Hematopoietic multipotent progenitor cell treated with erythropoietin and hydrocortisone succinate and interleukin-3 and kit ligand, for 17 days (in vitro differentiated cells): ENCODE results near the gene ZNF579.
A peak's percentile ranks its signal among the peaks of the same experiment; 100 is the strongest.

Experiments
- DNase-seq: peaks from one replicate; pipeline ENCODE4 v3.0.0-alpha.2; 2015; ENCODE audit warnings: low spot score

ZNF579 gene

GRCh38 chr19:55611983-55612645 lies 31.5 kb upstream of the ZNF579 start:
- no peak for DNase-seq

DNA sequence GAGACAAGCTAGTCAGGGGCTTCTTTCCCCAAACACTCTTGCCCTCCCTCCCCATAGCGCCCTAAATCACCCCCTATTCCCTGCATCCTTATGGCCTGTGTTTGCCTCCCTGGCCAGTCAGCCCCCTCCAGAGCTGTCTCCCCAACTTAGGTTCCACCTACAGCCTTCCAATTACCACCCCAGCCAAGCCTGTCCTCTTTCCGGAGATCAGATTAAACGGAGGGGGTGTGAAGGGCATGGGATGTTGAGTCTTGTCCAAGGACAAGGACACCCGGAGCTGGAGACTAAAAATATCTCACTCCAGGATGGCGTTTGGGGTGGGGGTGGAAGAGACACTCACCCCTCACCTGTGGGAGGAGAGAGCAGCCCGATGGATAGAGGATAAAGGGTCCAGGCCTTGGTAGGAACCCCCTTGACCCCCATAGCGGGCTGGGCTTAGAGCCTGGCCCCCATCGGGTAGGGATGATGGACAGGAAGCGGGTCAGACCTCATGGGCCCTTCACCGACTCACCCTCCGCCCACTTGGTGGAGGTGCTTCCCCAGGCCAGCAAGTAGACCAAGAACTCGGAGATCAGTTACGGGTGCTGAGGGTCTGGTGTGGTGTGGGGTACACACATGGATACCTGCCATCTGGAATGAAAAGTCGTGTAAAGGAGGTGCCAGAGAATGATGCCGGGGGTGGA lies 30.8 kb upstream of the ZNF579 start:
- DNase-seq, result no peak

DNA sequence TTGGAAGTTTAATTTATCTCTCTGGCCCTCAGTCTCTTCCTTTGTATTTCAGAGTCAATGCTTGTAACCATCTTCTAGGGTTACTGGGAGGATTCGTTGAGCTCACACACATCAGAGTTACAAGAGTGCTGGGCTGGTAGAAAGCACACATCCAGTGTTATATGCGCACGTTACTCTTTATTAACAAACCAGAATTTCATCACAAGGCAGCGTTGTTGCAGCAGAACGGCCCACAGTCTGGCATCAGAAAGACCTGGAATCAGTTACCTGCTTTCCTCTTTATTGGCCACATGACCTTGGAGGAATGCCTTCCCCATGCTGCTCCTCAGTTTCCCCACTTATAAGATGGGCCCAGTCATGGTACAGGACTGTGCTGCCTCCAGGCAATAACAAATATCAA lies 28.7 kb upstream of the ZNF579 start:
- DNase-seq, result no peak

- no peak for DNase-seq
These were observed 26.2 kb upstream of the ZNF579 start for GRCh38 chr19:55606817-55607216.

- no peak for DNase-seq
These were observed 25.8 kb upstream of the ZNF579 start for GRCh38 chr19:55606471-55606787.

- DNase-seq, result peak; percentile 55
These were observed 25.2 kb upstream of the ZNF579 start, which contains the start of gene ZNF865 for GRCh38 chr19:55605637-55606470. Gene ZNF865, plus strand, starts transcription at chr19:55605647. Its CDS starts 7,972 bp downstream, at chr19:55613619.

DNA sequence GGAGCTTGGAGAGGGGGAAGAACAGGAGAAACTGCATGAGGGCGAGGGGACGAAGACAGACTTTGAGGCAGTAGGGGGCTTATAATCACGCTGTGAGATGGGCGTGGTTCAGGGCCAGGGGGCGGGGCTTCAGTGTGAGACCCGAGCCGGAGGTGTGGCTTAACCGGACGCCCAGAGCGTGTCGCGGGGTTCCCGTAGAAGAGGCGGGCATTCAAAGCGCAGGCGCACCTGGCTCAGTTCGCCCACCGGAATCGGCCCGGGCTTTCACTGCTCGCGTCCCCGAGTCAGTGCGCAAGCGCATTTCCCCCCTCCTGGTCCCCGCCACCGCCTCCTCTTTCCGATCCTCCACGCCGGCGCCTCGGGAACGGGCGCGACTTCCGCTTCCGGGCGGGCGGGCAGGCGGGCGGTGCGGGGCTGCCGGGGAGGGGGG lies 24.6 kb upstream of the ZNF579 start:
- DNase-seq, result peak; percentile 85

- peak; percentile 21 for DNase-seq
These were observed 23.1 kb upstream of the ZNF579 start for GRCh38 chr19:55603581-55604292.

- DNase-seq, result no peak
These were observed 22.5 kb upstream of the ZNF579 start for GRCh38 chr19:55603115-55603514.

DNA sequence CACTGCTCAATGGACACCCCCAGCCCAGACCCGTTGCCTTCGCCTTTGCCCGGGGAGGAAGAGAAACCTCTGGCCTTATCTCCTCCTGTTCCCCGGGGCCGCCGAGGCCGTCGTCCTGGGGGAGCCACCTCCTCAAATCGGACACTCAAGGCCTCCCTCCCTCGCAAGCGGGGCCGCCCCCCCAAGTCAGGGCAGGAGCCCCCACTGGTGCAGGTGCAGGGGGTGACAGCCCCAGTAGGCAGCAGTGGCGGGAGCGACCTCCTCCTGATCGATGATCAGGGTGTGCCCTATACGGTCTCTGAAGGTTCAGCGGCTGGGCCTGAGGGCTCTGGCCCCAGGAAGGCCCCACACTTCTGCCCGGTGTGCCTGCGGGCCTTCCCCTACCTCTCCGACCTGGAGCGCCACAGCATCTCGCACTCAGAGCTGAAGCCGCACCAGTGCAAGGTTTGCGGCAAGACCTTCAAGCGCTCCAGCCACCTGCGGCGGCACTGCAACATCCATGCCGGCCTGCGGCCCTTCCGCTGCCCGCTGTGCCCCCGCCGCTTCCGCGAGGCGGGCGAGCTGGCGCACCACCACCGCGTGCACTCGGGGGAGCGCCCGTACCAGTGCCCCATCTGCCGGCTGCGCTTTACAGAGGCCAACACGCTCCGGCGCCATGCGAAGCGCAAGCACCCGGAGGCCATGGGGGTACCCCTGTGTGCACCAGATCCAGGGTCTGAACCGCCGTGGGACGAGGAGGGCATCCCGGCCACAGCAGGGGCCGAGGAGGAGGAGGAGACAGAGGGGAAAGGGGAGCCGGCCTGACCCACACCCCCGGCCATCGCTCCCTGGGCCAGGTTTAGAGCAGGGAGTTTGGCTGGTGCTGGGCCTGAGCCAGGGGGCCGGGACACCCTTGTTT lies 21.7 kb upstream of the ZNF579 start:
- DNase-seq, result no peak

DNA sequence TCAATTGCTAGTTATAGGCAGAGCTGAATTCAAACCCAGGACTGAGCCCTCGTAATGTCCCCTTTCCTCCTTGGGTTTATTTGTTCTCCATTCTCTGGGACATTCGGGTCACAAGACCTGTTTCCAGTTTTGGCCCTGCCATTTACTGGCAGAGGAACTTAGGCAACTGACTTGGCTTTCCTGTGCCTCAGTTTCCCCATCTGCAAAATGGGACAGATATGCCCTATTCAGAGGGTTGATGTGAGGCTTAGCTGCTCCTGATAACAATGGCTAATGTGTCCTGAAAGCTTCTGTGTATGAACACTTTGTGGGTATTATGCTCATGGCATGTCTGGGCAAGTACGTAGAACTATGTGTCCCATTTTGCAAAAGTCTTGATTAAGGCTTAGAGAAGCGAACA lies 20.4 kb upstream of the ZNF579 start:
- peak; percentile 15 for DNase-seq

DNA sequence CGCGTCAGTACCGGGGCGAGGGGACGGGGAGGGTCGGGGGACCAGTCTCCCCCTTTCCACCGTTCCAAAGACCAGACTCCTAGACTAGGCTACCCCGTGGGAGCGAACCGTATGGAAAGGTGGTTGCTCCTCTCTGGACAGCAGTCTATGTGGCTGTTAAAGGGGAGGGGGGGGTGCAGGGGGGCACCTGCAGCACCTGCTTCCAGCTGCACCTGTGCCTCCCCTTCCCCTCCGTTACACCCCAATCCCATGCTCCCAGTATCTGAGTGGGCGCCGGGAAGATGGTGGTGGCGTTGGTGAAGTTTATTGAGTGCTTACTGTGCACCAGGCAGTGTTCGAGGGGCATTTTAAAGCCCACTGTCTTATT lies 20.0 kb upstream of the ZNF579 start:
- no peak for DNase-seq

GRCh38 chr19:55599842-55600661 lies 19.4 kb upstream of the ZNF579 start, which contains the start of gene ZNF524:
Gene ZNF524, plus strand, starts transcription at chr19:55600288. Its CDS starts 1,825 bp downstream, at chr19:55602113.
- DNase-seq, result no peak

DNA sequence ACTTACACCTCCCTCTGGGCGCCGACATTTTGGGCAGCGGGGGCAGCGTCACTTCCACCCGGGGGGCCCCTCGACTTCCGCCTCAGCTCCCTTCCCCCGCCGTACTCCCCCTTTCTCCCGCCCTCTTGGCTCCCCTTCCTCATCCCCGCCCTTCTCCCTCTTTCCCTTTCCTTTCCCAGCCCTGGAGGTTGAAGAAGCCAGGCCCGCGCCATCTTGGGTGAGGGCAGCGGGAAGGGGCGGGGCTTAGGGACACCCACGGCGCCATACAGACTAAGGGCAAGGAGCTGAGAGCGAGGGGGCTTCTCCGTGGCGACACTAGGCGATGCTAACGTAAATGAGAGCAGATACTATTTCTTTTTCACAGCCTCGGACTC lies 18.8 kb upstream of the ZNF579 start, which contains the start of gene FIZ1:
FIZ1 (minus strand) TSS at position 50 of the 374 bp plus-strand sequence. CDS start 1,652 bp downstream, outside the sequence.
- peak; percentile 95 for DNase-seq

DNA sequence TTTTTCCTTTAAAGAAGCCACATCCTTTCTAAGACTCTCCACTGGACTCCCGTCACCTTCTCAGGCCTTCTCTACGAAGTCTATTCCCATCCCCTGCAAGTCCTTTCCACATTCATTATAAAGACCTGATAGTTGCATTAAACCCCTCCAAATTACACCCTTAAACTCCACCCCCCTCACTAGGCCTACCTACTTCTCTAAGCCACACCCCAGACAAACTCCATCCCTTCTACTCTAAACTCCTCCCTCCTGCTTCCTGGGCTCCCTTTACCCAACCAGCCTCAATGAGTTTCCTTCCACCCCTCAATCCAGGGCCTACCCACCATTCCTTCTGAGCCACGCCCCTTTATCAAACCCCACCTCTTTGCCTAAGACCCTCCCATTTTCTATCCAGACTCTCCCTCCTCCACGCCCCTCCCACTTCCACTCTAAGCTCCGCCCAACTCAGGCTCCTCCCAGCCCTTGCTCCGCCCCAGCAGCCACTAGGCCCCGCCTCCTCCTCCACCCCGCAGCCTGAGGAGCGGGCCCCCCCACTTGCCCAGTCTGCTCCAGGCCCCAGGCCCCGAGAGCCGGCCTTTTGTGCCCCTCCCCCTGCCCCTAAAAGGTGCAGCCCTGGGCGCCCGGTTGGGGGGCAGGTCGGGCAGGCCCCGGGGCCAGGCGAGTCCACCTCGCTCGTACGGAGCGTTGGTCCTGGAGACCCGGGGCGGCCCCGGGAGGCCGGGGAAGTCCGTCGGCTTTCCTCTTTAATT lies 18.2 kb upstream of the ZNF579 start:
- peak; percentile 97 for DNase-seq

DNA sequence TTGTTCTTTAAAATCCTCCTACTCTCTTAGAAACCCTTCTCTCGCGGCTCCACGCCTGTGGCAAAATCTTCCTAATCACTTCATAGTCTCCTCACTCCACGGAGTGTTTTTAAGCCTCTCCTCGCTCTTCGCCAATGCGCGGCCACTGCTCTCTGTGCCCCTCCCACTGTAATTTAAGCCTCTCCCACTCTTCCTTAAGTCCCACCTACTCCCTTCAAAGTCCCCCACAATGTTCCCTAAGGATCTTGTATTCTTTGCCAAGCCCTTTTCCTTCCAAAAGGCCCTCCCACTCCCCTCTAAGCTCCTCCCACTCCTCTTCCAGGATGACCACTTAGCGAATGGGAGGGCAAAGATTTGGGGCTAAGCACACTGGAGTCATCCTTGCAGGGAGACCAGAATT lies 17.4 kb upstream of the ZNF579 start:
- no peak for DNase-seq

DNA sequence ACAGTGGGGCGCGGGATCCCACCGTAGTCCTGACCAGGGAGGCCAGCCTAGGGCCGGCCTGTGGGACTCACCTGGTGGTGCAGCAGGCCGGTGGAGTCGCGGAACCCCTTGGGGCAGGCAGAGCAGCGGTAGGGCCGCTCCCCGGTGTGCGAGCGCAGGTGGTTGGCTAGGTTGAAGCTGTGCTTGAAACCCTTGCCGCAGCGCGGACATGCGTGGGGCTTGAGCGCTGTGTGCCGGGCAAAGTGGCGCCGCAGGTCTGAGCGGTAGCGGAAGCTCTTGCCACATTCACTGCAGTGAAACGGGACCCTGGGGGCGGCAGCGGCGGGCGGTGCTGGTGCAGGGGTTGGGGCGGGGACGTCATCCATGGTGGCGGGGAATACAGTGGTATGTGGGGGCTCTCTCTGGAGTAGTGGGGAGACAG lies 16.9 kb upstream of the ZNF579 start:
- no peak for DNase-seq

- DNase-seq, result no peak
These were observed 15.7 kb upstream of the ZNF579 start for GRCh38 chr19:55596304-55596703.

DNA sequence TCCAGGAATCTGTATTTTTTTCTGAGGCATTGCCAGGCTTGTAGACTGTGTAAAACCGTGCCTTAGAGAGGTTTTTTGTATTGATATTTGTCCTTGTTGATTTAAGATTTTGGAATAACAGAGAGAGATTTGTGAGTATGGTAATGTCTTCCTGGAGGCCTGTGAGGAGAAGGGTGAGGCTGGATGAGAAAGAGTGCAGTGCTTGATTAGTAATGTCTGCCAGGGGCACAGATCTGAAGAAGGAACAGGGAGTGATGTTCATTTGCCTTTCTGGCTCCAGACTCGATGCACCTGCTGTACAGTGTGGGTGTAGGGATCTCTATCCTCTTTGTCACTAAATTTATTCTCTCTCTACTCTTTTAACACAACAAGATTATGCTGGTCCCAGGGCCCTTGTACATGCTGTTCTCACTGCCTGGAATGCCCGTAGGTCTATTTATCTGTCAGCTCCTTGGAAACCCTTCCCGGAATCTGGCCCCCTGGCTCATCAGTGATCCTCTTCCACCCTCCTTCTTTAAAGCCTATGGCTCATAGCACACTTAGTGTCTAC lies 14.4 kb upstream of the ZNF579 start:
- no peak for DNase-seq
